ENCODE data around the gene DHX35.
"Not testable (repeated sequence)": the region's sequence is repeated elsewhere in the genome, so short reads cannot be mapped to it uniquely, and the experiment has no call there.

DHX35 gene

DNA sequence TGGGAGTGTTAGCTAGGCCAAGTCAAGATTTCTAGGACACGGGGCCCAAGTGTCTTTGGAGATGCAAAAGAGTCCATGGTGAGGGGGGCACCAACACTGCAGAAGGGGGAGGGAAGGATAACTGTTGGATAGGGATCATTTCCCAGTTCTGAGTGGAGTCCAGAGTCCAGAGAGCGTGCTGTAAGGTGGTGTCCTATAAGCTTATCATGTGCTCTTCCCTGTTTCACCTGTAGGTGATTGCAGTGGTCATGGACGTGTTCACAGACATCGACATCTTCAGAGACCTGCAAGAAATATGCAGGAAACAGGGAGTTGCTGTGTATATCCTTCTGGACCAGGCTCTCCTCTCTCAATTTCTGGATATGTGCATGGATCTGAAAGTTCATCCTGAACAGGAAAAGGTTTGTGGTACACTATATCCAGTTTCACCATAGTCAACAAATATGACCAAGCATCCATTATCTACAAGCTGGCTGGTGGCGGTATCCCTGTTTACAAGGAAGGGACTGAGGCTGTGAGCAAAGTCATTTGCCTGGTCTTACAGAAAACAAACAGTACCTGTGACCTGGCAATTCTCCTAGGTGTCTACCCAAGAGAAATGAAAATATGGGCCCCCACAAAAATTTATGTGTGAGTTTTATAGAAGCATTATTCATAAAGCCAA lies 20.3 kb upstream of the DHX35 start:
- DNase-seq, result no peak

DNA sequence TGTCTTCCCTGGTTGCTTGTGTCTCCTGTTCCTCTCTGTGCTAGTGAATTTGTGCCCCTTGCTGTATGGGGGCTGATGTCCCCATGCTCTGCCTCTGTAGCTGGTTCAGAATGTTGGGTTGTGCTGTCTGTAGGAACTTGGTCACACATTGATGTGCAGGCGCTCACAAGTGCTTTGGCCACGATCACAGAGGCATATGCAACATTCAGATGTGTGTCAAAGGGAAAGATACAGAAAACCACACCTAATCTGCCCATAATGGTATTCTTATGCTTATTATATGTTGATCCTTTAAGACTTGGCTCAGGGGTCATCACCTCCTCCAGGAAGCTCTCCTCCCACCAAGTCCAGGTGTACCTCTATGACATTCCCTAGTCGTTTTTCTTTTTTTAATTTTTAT lies 17.1 kb upstream of the DHX35 start:
- no peak for DNase-seq

DNA sequence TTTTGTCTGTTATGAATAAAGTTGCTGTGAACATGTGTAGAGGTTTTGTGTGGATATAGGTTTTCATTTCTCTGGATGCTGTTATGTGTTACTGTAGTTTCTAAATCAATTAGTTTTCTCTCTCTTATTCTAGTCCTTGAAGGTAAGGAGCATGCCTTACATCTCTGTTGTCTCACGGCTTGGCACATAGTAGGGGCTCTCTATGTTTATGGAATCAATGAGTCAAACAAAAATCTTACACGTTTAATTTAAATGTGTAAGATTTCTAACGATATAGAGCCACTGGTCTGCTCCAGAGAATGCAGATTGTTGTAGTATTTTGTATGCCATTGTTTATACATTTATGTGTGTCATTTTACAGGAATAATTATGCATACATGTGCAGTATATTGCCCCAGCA lies 15.3 kb upstream of the DHX35 start:
- no peak for DNase-seq

- DNase-seq, result no peak
These were observed 14.2 kb upstream of the DHX35 start for GRCh38 chr20:38947931-38948362.

GRCh38 chr20:38950254-38950653 lies 11.9 kb upstream of the DHX35 start:
- no peak for DNase-seq

GRCh38 chr20:38951611-38952010 lies 10.5 kb upstream of the DHX35 start:
- no peak for DNase-seq

DNA sequence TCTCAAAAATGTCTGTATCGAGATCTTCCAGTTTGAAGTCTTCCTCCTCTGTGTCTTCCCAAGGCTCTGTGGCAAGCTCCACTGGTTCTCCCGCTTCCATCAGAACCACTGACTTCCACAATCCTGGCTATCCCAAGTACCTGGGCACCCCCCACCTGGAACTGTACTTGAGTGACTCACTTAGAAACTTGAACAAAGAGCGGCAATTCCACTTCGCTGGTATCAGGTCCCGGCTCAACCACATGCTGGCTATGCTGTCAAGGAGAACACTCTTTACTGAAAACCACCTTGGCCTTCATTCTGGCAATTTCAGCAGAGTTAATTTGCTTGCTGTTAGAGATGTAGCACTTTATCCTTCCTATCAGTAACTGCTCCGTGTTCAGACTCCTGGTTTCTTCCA lies 10.0 kb upstream of the DHX35 start:
- no peak for DNase-seq

DNA sequence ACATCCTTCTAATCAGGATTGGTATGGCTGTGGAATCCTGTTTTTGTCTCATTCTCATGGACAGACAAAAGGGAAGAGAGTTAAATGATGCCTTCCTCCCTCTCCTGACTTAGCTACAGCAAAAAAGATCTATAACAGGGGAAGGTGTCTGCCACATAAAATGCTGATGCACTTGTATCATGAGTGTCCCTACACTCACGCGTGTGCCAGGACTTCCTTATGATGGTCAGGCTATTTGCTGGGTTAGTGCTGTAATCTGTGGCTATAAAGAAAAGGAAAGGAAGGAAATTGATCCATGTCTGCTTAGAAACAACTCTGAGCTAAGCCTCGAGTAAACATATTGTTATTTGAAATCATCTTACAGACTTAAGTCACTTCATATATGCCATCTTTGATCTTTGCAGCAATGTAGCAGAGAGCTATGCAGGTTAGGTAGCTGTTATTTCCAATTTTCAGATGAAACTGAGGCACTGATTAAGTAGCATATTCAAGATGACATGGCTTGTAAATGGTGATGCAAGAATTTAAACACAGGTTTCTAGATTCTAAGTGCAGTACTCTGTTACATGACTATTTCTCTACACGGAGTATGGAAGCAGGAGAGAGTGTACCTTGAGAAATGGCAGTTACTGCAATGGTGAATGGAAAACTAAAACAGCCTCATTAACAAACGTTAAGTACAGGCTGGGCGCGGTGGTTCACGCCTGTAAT lies 8.4 kb upstream of the DHX35 start:
- no peak for DNase-seq

DNA sequence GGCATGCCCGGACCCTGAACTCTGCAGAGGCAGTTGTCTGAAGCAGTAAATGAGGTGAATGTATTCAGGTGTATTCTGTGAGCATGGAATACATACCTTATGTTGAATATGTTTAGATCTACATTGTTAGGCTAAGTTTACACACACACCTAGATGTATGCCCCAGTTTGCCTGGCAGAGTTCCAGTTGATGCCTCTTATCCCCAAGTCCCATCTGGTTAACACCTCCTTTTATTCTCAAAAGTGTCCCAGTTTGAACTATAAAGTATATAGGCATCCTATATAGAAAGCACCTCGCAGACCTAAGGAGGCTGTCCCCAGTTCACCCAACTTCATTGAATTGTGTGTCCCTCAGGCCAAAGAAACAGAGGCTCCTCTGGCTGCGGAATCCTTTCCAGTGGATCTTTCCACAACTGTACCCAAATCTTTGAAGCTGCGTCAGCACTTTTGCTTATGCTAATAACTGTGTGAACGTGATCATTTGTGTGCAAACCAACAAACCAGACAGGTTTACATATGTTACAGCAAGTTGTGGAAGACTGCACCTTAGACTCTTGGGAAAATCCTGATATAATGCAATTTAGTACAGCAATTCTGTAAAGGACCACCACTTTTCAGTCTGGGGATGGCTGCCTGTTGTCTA lies 4.8 kb upstream of the DHX35 start:
- no peak for DNase-seq

GRCh38 chr20:38957915-38958485 lies 4.1 kb upstream of the DHX35 start:
- DNase-seq, result no peak

DNA sequence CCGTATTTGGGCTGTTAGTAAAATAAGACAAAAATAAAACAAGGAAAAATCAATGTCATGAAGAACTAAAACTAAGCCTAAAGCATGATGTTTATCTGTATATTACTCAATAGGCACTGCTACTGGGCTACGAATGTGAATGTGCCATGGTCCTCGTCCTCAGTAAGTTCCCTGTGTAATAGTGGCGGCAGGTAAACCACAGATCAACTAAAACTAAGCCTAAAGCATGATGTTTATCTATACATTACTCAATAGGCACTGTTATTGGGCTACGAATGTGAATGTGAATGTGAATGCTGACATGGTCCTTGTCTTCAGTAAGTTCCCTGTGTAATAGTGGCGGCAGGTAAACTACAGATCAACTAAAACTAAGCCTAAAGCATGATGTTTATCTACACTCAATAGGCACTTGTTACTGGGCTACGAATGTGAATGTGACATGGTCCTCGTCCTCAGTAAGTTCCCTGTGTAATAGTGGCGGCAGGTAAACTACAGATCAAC lies 1.9 kb upstream of the DHX35 start:
- DNase-seq, result not testable (repeated sequence)

- DNase-seq, result peak in 1 of 2 experiments; percentile 48
These were observed 557 bp upstream of the DHX35 start for GRCh38 chr20:38961530-38962043.

- no peak for DNase-seq
These were observed 821 bp downstream of the DHX35 start for GRCh38 chr20:38962928-38963401.

- no peak for DNase-seq
These were observed 1.6 kb downstream of the DHX35 start for GRCh38 chr20:38963745-38964144.

DNA sequence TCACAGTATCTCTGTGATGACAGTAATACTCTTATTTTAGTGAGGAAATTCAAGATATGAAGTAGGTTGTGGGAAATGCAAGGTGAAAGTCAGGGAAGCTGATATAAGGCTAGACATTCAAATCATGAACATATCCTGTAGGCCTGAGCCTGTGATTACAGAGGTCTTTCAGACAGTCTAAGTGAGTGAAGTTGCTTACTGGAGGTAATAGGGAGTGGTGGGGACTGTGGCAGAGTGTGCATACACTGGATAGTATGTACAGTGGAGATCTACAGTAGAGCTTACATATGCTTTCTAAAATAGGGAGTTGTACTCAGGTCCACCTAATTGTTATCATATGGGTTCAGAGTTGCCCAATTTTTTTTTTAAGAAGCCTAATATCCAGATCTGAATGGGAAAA lies 3.1 kb downstream of the DHX35 start:
- no peak for DNase-seq

DNA sequence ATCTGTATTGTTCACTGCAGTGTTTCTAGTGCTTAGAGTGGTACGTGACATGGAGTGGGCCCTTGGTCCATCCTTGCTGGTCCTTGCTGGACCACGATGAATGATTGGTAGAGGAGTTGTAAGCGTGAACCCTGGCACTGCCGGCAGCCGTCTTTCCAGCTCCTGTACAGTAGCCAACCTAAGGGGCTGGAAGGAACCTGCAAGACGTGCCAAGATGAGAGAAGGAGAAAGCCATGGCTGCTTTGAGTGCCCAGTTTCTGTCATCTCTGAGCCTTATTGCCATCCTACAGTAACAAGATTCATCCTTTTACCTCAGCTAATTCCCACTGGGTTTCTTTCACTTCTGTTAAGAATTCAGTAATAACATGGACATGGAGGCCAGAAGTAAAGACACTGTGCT lies 5.9 kb downstream of the DHX35 start:
- DNase-seq, result no peak

DNA sequence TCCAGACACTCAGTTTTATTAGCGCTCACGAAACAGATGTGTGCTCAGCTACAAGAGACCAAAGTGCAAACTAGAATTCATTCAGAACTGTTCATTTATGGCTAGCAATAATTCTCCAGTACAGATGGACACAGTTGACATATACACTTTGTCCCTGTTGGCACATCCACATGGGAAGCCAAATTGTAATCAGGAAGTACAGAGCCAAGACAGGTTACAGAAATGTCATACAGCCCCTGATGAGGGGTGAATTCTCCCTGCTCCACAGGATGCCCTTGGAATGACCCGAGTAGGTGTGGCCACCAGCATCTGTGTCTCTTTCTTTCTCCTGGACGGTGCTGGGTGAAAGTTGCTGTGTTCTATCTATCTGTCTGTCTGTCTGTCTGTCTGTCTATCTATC lies 7.6 kb downstream of the DHX35 start:
- no peak for DNase-seq

- no peak for DNase-seq
These were observed 8.2 kb downstream of the DHX35 start for GRCh38 chr20:38970302-38970701.

DNA sequence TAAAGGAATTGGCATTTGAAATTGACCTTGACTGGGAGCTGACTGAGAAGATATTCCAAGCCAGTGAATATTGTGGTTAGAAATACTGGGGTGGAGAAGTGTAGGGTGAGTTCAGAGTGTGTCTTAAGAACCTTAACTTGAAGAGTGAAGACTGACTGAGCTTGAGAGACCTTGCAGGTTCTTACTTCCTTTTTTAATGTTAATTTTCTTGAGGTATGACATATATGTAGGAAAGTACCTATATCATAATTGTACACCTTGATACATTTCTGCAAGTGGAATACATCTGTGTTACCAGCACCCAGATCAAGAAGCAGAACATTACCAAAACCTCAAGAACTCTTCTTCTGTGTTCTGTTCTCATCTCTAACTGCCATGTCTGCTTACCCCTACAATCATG lies 11.0 kb downstream of the DHX35 start:
- DNase-seq, result no peak

DNA sequence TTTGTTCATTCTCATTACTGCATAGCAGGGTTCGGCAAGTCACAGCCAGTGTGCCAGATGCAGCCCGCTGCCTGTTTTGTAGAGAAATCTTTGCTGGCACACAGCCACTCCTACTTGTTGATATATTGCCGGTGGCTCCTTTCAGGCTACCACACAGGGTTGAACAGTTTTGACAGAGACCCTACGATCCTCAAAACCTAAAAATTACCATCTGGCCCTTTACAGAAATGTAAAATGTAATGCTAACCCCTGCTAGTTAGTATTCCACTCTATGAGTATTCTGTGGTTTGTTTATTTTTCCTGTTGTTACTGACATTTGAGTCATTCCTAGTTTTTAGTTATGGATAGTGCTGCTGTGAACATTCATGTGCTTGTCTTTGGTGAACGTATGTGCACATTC lies 11.5 kb downstream of the DHX35 start:
- no peak for DNase-seq

GRCh38 chr20:38975539-38976120 lies 13.5 kb downstream of the DHX35 start:
- DNase-seq, result no peak

GRCh38 chr20:38979434-38979833 lies 17.3 kb downstream of the DHX35 start:
- no peak for DNase-seq

GRCh38 chr20:38979842-38980241 lies 17.7 kb downstream of the DHX35 start:
- no peak for DNase-seq
